22Rv1 (cell line): ENCODE measurements around the gene PCDHA4.
"Not testable (repeated sequence)": the region's sequence is repeated elsewhere in the genome, so short reads cannot be mapped to it uniquely, and the experiment has no call there.

Source experiments
- ZFX ChIP-seq: fragments of 450-650 bp; IDR thresholded peaks from 2 replicates; pipeline ENCODE4 v1.6.1; 2017; ENCODE audit warnings: antibody characterized with exemption, borderline replicate concordance
- TF ChIP-seq, protein P1 (sequence below): fragments of 450-650 bp; IDR thresholded peaks from 2 replicates; pipeline ENCODE4 v1.5.1; 2017; ENCODE audit warnings: mild to moderate bottlenecking

DNA sequence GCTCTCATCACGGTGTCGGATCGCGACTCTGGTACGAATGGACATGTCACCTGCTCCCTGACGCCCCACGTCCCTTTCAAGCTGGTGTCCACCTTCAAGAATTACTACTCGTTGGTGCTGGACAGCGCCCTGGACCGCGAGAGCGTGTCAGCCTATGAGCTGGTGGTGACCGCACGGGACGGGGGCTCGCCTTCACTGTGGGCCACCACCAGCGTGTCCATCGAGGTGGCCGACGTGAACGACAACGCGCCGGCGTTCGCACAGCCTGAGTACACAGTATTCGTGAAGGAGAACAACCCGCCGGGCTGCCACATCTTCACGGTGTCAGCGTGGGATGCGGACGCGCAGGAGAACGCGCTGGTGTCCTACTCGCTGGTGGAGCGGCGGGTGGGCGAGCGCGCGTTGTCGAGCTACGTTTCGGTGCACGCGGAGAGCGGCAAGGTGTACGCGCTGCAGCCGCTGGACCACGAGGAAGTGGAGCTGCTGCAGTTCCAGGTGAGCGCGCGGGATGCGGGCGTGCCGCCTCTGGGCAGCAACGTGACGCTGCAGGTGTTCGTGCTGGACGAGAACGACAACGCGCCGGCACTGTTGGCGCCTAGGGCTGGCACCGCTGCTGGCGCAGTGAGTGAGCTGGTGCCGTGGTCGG is 10.7 kb upstream of the PCDHA4 start:
- TF ChIP-seq, protein P1, sequence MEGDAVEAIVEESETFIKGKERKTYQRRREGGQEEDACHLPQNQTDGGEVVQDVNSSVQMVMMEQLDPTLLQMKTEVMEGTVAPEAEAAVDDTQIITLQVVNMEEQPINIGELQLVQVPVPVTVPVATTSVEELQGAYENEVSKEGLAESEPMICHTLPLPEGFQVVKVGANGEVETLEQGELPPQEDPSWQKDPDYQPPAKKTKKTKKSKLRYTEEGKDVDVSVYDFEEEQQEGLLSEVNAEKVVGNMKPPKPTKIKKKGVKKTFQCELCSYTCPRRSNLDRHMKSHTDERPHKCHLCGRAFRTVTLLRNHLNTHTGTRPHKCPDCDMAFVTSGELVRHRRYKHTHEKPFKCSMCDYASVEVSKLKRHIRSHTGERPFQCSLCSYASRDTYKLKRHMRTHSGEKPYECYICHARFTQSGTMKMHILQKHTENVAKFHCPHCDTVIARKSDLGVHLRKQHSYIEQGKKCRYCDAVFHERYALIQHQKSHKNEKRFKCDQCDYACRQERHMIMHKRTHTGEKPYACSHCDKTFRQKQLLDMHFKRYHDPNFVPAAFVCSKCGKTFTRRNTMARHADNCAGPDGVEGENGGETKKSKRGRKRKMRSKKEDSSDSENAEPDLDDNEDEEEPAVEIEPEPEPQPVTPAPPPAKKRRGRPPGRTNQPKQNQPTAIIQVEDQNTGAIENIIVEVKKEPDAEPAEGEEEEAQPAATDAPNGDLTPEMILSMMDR, result not testable (repeated sequence)
- TF ChIP-seq ZFX, result not testable (repeated sequence)
